Measurements from ENCODE around the gene USP10. TPM values are rescaled to one million over a fixed set of nuclear protein-coding genes. Genes with fewer than 3 reads are reported as not detected.

USP10 gene
- total RNA-seq, 1 donor from 2014 or later: 100 TPM

GRCh38 chr16:84699147-84699711 is 571 bp upstream of the USP10 start:
- TF ChIP-seq CTCF (IDR thresholded peaks at IDR 0.05; ENCODE audit: partially characterized antibody, unreplicated experiment): no peak
- Mint-ChIP-seq H3K4me3 (ENCODE audit: unreplicated experiment) (peak overlapping the region; percentile 90), H3K27me3 (ENCODE audit: unreplicated experiment) (peaks cover 6% of the 10 kb centered on the region), H3K9me3 (ENCODE audit: unreplicated experiment) (peaks cover 7% of the 10 kb centered on the region), H3K4me1 (ENCODE audit: low read depth, unreplicated experiment) (peaks cover 25% of the 10 kb centered on the region), H3K27ac (ENCODE audit: unreplicated experiment) (peak overlapping the region; percentile 76), H3K36me3 (ENCODE audit: unreplicated experiment) (no peaks in the 10 kb centered on the region)
- no peak for DNase-seq

GRCh38 chr16:84700446-84701300 is 873 bp downstream of the USP10 start:
- Mint-ChIP-seq H3K9me3 (ENCODE audit: unreplicated experiment) (peaks cover 7% of the 10 kb centered on the region), H3K27ac (ENCODE audit: unreplicated experiment) (peak overlapping the region; percentile 89), H3K27me3 (ENCODE audit: unreplicated experiment) (peaks cover 6% of the 10 kb centered on the region), H3K4me1 (ENCODE audit: low read depth, unreplicated experiment) (peaks cover 32% of the 10 kb centered on the region), H3K4me3 (ENCODE audit: unreplicated experiment) (peak overlapping the region; percentile 98), H3K36me3 (ENCODE audit: unreplicated experiment) (no peaks in the 10 kb centered on the region)
- TF ChIP-seq CTCF (IDR thresholded peaks at IDR 0.05; ENCODE audit: partially characterized antibody, unreplicated experiment): no peak
- no peak for DNase-seq

GRCh38 chr16:84703681-84704080 is 3.9 kb downstream of the USP10 start:
- Mint-ChIP-seq H3K9me3 (ENCODE audit: unreplicated experiment) (peaks cover 7% of the 10 kb centered on the region), H3K27ac (ENCODE audit: unreplicated experiment) (peak overlapping the region; percentile 15), H3K4me1 (ENCODE audit: low read depth, unreplicated experiment) (peaks cover 33% of the 10 kb centered on the region), H3K4me3 (ENCODE audit: unreplicated experiment) (peak overlapping the region; percentile 22), H3K36me3 (ENCODE audit: unreplicated experiment) (no peaks in the 10 kb centered on the region), H3K27me3 (ENCODE audit: unreplicated experiment) (peaks cover 6% of the 10 kb centered on the region)
- no peak for DNase-seq
- TF ChIP-seq CTCF (IDR thresholded peaks at IDR 0.05; ENCODE audit: partially characterized antibody, unreplicated experiment): no peak

GRCh38 chr16:84704253-84704652 is 4.5 kb downstream of the USP10 start:
- peaks cover 4% of the 10 kb centered on the region for H3K9me3 Mint-ChIP-seq (ENCODE audit: unreplicated experiment)
- DNase-seq: no peak
- no peak overlapping the region for H3K27ac Mint-ChIP-seq (ENCODE audit: unreplicated experiment)
- H3K4me1 Mint-ChIP-seq (ENCODE audit: low read depth, unreplicated experiment): peaks cover 32% of the 10 kb centered on the region
- H3K4me3 Mint-ChIP-seq (ENCODE audit: unreplicated experiment): no peak overlapping the region
- H3K27me3 Mint-ChIP-seq (ENCODE audit: unreplicated experiment): peaks cover 6% of the 10 kb centered on the region
- H3K36me3 Mint-ChIP-seq (ENCODE audit: unreplicated experiment): no peaks in the 10 kb centered on the region
- no peak for TF ChIP-seq CTCF (IDR thresholded peaks at IDR 0.05; ENCODE audit: partially characterized antibody, unreplicated experiment)

GRCh38 chr16:84706856-84707255 is 7.1 kb downstream of the USP10 start:
- H3K4me1 Mint-ChIP-seq (ENCODE audit: low read depth, unreplicated experiment): peaks cover 40% of the 10 kb centered on the region
- H3K9me3 Mint-ChIP-seq (ENCODE audit: unreplicated experiment): no peaks in the 10 kb centered on the region
- no peak overlapping the region for H3K4me3 Mint-ChIP-seq (ENCODE audit: unreplicated experiment)
- no peaks in the 10 kb centered on the region for H3K36me3 Mint-ChIP-seq (ENCODE audit: unreplicated experiment)
- DNase-seq: no peak
- no peak overlapping the region for H3K27ac Mint-ChIP-seq (ENCODE audit: unreplicated experiment)
- H3K27me3 Mint-ChIP-seq (ENCODE audit: unreplicated experiment): peaks cover 8% of the 10 kb centered on the region
- TF ChIP-seq CTCF (IDR thresholded peaks at IDR 0.05; ENCODE audit: partially characterized antibody, unreplicated experiment): no peak

Measured in glutamatergic neuron (in vitro differentiated cells).